Upper lobe of left lung (tissue), 6 donors: ENCODE measurements around the gene MGLL. TPM values are rescaled to one million over a fixed set of nuclear protein-coding genes. Genes with fewer than 3 reads are reported as not detected.
"Not testable (repeated sequence)": the region's sequence is repeated elsewhere in the genome, so short reads cannot be mapped to it uniquely, and the experiment has no call there.

ENCODE experiments used
- ATAC-seq, 2 donors: fragments of 200-7000 bp; cut with Tn5 transposase; one replicate each; pipeline ENCODE4 v1.9.1; 2022; ENCODE audit warnings: mild to moderate bottlenecking in 2 of 2, moderate library complexity in 2 of 2; ENCODE audit not compliant: low FRiP score in 2 of 2
- DNase-seq, 2 donors: peaks; one replicate each; pipeline ENCODE4 v3.0.0-alpha.2; 2019 to 2020
- H3K27ac ChIP-seq, 4 donors: fragments of 200-600 bp; sonication (generic); one replicate each; pipeline ENCODE4 v1.5.1; 2016 to 2019
- H3K27me3 ChIP-seq, 4 donors: fragments of 200-600 bp; sonication (generic); one replicate each; pipeline ENCODE4 v1.5.1; 2017 to 2019
- H3K36me3 ChIP-seq, 4 donors: fragments of 200-600 bp; sonication (generic); one replicate each; pipeline ENCODE4 v1.5.1; 2016 to 2019
- H3K4me1 ChIP-seq, 4 donors: fragments of 200-600 bp; sonication (generic); one replicate each; pipeline ENCODE4 v1.5.1; 2018 to 2019
- H3K4me3 ChIP-seq, 4 donors: fragments of 200-600 bp; sonication (generic); one replicate each; pipeline ENCODE4 v1.5.1; 2017 to 2019; ENCODE audit warnings: mild to moderate bottlenecking in 2 of 4, moderate library complexity in 1 of 4
- H3K9me3 ChIP-seq, 4 donors: fragments of 200-600 bp; sonication (generic); one replicate each; pipeline ENCODE4 v1.5.1; 2018 to 2019
- EP300 ChIP-seq, 4 donors: sonication (generic); formaldehyde crosslinking; IDR thresholded peaks; one replicate each; pipeline ENCODE4 v1.5.1; 2017; ENCODE audit warnings: antibody characterized with exemption in 4 of 4, control low read depth in 2 of 4
- POLR2A ChIP-seq, 4 donors: fragments of 450-650 bp; IDR thresholded peaks; one replicate each; pipeline ENCODE4 v1.5.1; 2016 to 2017; ENCODE audit warnings: antibody characterized with exemption in 4 of 4, mild to moderate bottlenecking in 2 of 4
- POLR2AphosphoS5 ChIP-seq, 2 donors: sonication (generic); formaldehyde crosslinking; IDR thresholded peaks; one replicate each; pipeline ENCODE4 v1.5.1; 2017; ENCODE audit warnings: antibody characterized with exemption in 2 of 2
- WGBS, 2 donors: methylation state at CpG; one replicate each; pipeline ENCODE4 v1.1.5; 2017 to 2018; 5-methylcytosine and 5-hydroxymethylcytosine counted together
- total RNA-seq, 6 donors: library from RNA; depleted of rRNA in 4 of 6; stranded (reverse); fragments of >200 nt in 4 of 6; gene quantifications; one replicate each; pipeline versions ENCODE4 v1.1.0 to v1.2.1, GENCODE V29; 2016 to 2021
- TF ChIP-seq, protein P1 (sequence below), 6 experiments: fragments of 450-650 bp in 4 of 6; fragments of 200-600 bp in 2 of 6; sonication (generic) in 2 of 6; IDR thresholded peaks; one replicate each; pipeline ENCODE4 v1.5.1; 2016 to 2019; ENCODE audit warnings: antibody characterized with exemption in 6 of 6
- donor health status: DM: no; HTN: no; CAD: no; lungs with moderate emphysema.
- donor health status: DM: no; HTN: yes; CAD: no; lungs with severe emphysema.

Gene MGLL
- total RNA-seq, 6 donors from 2014 or later, result 128 to 253 (median 190) TPM

DNA sequence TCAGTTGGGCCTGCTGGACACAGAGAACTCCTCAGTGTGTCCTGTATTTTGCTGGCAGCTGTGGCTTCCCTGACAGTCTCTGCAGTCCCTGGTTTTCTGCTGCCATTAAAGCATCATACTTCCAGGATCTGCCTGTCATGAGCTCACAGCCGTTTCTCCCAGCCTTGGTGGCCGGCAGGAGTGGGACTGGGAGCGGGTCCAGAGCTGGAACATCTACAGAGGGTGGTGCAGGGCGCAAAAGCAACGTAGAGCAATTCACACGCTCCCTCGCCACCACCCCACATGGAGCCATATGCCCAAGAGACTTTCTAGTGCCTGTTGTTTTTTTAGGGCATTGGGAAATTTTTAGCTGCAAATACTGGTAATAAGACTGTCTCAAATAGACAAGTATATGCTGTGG is 116.0 kb downstream of the MGLL start:
- no peak overlapping the region for H3K4me3 ChIP-seq
- ATAC-seq (no peak), DNase-seq (peak in 1 of 2 donors; percentile 17)
- WGBS, 2 donors, result 77 to 82% methylated on average over 7 of the region's 7 CpGs
- peaks cover 0 to 27% (median 9%) of the 10 kb centered on the region in 4 donors for H3K4me1 ChIP-seq
- peaks cover 0 to 4% (median 2%) of the 10 kb centered on the region in 4 donors for H3K36me3 ChIP-seq
- no peaks in the 10 kb centered on the region for H3K9me3 ChIP-seq
- no peaks in the 10 kb centered on the region for H3K27me3 ChIP-seq
- peak overlapping the region in 1 of 4 donors; percentile 19 for H3K27ac ChIP-seq
- TF ChIP-seq, protein P1, sequence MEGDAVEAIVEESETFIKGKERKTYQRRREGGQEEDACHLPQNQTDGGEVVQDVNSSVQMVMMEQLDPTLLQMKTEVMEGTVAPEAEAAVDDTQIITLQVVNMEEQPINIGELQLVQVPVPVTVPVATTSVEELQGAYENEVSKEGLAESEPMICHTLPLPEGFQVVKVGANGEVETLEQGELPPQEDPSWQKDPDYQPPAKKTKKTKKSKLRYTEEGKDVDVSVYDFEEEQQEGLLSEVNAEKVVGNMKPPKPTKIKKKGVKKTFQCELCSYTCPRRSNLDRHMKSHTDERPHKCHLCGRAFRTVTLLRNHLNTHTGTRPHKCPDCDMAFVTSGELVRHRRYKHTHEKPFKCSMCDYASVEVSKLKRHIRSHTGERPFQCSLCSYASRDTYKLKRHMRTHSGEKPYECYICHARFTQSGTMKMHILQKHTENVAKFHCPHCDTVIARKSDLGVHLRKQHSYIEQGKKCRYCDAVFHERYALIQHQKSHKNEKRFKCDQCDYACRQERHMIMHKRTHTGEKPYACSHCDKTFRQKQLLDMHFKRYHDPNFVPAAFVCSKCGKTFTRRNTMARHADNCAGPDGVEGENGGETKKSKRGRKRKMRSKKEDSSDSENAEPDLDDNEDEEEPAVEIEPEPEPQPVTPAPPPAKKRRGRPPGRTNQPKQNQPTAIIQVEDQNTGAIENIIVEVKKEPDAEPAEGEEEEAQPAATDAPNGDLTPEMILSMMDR (IDR thresholded peaks at IDR 0.05), result no peak
- TF ChIP-seq EP300 (IDR thresholded peaks at IDR 0.05) (no peak), POLR2A (IDR thresholded peaks at IDR 0.05) (no peak), POLR2AphosphoS5 (IDR thresholded peaks at IDR 0.05) (no peak)

DNA sequence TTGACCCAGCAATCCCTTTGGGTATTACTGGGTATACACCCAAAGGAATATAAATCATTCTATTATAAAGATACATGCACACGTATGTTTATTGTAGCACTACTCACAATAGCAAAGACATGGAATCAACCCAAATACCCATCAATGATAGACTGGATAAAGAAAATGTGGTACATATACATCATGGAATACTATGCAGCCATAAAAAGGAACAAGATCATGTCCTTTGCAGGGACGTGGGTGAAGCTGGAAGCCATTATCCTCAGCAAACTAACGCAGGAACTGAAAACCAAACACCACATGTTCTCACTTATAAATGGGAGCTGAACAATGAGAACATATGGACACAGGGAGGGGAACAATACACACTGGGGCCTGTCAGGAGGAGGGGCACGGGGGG is 117.5 kb downstream of the MGLL start:
- not testable (repeated sequence) for DNase-seq, H3K27ac ChIP-seq, ATAC-seq, H3K9me3 ChIP-seq, H3K36me3 ChIP-seq, H3K27me3 ChIP-seq, H3K4me3 ChIP-seq
- H3K4me1 ChIP-seq, result peaks cover 2 to 38% (median 14%) of the 10 kb centered on the region in 4 donors
- WGBS, 2 donors, result 91 to 97% methylated on average over 4 of the region's 4 CpGs

DNA sequence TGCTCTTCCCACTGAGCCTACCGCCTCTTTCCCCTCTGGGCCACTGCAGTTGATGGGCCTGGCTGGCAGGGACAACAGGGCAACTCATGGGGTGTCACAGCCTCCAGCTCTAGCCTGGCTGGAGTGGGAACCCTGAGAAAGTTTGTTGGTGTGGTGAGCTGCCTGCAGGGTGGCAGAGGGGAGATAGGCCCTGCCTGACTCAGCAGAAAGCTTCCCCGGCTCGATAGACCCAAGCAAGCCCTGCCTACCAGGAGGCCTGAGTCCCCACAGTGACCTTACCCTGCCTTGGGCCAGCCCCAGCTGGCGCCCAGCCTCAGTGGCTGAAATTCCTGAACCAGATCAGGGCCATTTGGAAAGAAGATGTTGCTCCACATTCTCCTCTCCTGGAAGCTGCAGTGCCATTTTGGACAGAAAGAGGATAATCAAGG is 120.2 kb downstream of the MGLL start:
- 89 to 100% methylated on average over 1 to 2 of the region's 4 CpGs for WGBS, 2 donors
- H3K4me1 ChIP-seq, result peaks cover 19 to 58% (median 29%) of the 10 kb centered on the region in 4 donors

DNA sequence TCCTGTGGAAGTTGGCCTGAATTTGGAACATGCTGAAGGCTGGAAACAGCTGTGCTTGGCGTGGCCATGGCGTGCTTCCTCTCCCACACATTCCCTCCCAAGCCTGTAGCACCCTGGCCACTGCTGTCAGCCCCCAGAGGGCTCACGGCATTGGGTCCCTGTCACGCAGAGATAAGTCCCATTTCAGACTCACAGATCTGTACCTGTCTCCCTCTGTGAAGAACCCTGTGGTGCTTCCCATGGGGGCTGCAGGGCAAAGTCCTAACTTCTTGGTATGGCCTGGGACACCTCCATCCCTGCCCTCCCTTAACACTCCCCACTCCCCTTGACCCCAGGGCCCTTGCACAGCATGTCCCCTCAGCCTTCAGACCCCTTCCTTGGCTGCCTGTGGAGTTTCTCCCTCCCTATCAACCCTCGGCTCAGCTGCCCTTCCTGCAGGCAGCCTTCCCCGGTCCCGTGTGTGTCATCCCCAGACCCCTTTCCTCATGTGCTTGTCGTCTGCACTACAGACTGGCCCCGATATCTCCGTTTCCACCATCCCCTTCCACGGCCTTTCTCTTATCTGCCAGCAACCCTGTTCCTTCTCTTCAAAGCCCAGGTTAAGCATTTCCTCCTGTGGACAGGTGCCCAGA is 120.9 kb downstream of the MGLL start:
- WGBS, 2 donors, result 67 to 69% methylated on average over 10 to 11 of the region's 11 CpGs
- DNase-seq, result no peak
- TF ChIP-seq POLR2AphosphoS5 (IDR thresholded peaks at IDR 0.05) (peak in 1 of 2 donors; percentile 8), EP300 (IDR thresholded peaks at IDR 0.05) (no peak)
- H3K9me3 ChIP-seq, result no peaks in the 10 kb centered on the region
- peaks cover 27 to 66% (median 36%) of the 10 kb centered on the region in 4 donors for H3K4me1 ChIP-seq
- no peak for ATAC-seq
- H3K36me3 ChIP-seq, result peaks cover 0 to 4% (median 0%) of the 10 kb centered on the region in 4 donors
- H3K4me3 ChIP-seq, result no peak overlapping the region
- H3K27ac ChIP-seq, result peak overlapping the region in 3 of 4 donors; percentile 56 to 72 (median 57)
- no peaks in the 10 kb centered on the region for H3K27me3 ChIP-seq

More for the DNA sequence above, 120.2 kb downstream of the MGLL start:
- no peaks in the 10 kb centered on the region for H3K9me3 ChIP-seq
- H3K27ac ChIP-seq, result peak overlapping the region in 3 of 4 donors; percentile 56 to 72 (median 57)
- no peak overlapping the region for H3K4me3 ChIP-seq
- ATAC-seq, result no peak
- TF ChIP-seq POLR2A (IDR thresholded peaks at IDR 0.05) (no peak), POLR2AphosphoS5 (IDR thresholded peaks at IDR 0.05) (no peak), EP300 (IDR thresholded peaks at IDR 0.05) (no peak)
- H3K36me3 ChIP-seq, result peaks cover 0 to 4% (median 0%) of the 10 kb centered on the region in 4 donors
- DNase-seq, result no peak
- H3K27me3 ChIP-seq, result no peaks in the 10 kb centered on the region

DNA sequence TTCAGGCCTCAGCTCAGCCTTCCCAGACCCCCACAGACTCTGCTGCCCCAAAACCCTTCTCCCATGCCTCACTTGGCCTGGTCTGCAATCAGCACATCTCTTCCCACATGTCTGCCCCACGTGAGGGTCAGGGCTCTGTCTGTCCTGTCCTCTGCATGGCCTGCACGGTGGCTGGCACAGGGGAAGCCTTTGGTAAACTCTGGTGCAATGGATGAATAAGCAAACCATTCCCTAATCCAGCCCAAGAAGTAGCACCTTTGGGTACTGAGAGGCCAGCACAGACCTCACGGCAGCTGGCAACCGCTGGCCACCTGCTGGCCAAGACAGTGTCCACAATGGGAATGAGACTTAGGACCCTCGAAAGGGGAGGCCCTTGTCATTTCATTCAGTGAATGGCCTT is 121.9 kb downstream of the MGLL start:
- Histone ChIP-seq H3K9me3 (no peaks in the 10 kb centered on the region), H3K36me3 (no peaks in the 10 kb centered on the region), H3K4me1 (peaks cover 28 to 67% (median 38%) of the 10 kb centered on the region in 4 donors), H3K27me3 (no peaks in the 10 kb centered on the region), H3K4me3 (no peak overlapping the region), H3K27ac (peak overlapping the region in 2 of 4 donors; percentile 37 to 83)
- DNase-seq, result no peak
- no peak for ATAC-seq
- TF ChIP-seq POLR2AphosphoS5 (IDR thresholded peaks at IDR 0.05), result no peak
- no peak for TF ChIP-seq EP300 (IDR thresholded peaks at IDR 0.05)
- no peak for TF ChIP-seq POLR2A (IDR thresholded peaks at IDR 0.05)
- TF ChIP-seq, protein P1 (IDR thresholded peaks at IDR 0.05), result no peak
- 50 to 66% methylated on average over 2 to 5 of the region's 5 CpGs for WGBS, 2 donors

DNA sequence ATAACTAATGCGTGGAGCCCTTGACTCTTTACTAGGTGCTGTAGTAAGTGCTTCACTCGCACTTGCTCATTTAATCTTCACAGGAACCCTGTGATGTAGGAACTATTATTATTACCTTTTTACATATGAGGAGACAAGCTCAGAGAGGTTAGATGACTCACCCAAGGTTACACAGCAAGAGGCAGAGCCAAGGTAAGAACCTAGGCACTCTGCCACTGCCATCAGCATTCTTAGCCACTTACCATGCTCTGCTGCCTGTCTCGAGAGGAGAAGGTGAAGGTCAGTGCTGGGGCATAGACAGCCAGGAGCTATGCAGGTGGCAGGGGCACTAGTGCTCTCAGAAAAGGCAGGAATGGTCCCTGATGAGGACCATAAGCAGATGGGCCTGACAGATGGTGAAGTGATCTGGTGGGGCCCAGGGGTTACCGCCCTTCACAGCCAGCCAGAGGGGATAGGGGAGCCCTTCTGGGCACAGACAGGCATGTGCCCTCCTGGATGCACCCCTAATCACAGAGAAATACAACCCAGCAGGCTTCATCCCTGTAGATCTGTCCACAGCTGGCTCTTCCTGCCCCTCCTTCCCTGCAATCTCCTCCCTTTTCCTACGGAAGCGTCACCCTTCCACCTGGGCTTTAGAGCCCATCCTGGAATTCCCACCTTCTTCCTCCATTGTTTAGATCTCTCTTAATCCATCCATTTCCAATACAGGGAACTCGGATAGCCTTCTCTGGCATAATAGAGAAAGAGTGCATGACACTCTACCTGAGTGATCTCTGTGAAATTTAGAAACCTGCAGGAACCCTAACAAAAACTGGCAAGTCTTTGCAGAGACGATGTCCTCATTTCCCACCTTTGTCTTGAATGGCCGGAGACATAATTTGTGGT is 122.7 kb downstream of the MGLL start:
- Histone ChIP-seq H3K27ac (peak overlapping the region in 3 of 4 donors; percentile 37 to 83 (median 71)), H3K9me3 (no peaks in the 10 kb centered on the region), H3K4me1 (peaks cover 28 to 67% (median 38%) of the 10 kb centered on the region in 4 donors), H3K27me3 (no peaks in the 10 kb centered on the region), H3K4me3 (no peak overlapping the region), H3K36me3 (peaks cover 0 to 3% (median 1%) of the 10 kb centered on the region in 4 donors)
- WGBS, 2 donors, result 75 to 78% methylated on average over 9 of the region's 9 CpGs
- ATAC-seq (no peak), DNase-seq (no peak)
- TF ChIP-seq POLR2A (IDR thresholded peaks at IDR 0.05) (no peak), POLR2AphosphoS5 (IDR thresholded peaks at IDR 0.05) (no peak), EP300 (IDR thresholded peaks at IDR 0.05) (no peak)
- TF ChIP-seq, protein P1 (IDR thresholded peaks at IDR 0.05), result no peak
